HepG2 (cell line): Measurements from ENCODE around the gene CDK3. TPM values are rescaled to one million over a fixed set of nuclear protein-coding genes. Genes with fewer than 3 reads are reported as not detected.

Experiments used
- AGO1 ChIP-seq: fragments of 200-400 bp; formaldehyde crosslinking; IDR thresholded peaks from 2 replicates; pipeline ENCODE4 v1.6.1; 2017; ENCODE audit warnings: mild to moderate bottlenecking, low read depth, low read length, moderate library complexity; ENCODE audit not compliant: poor library complexity, severe bottlenecking
- DNMT3B ChIP-seq: conservative IDR thresholded peaks from 2 replicates; pipeline ENCODE4 v1.6.1; 2016; ENCODE audit warnings: missing biosample characterization, control low read depth
- HMG20B ChIP-seq: conservative IDR thresholded peaks from 2 replicates; pipeline ENCODE4 v1.6.1; 2016; ENCODE audit warnings: missing genetic modification reagents, missing compliant biosample characterization
- KAT2B ChIP-seq: fragments of 150-350 bp; IDR thresholded peaks from 2 replicates; pipeline ENCODE4 v1.6.1; 2014; ENCODE audit warnings: low read depth, low read length, borderline replicate concordance
- MED8 ChIP-seq: sonication (generic); formaldehyde crosslinking; IDR thresholded peaks from 2 replicates; pipeline ENCODE4 v1.8.1; 2023; ENCODE audit warnings: mild to moderate bottlenecking, missing genetic modification reagents; ENCODE audit not compliant: insufficient replicate concordance
- NKX3-1 ChIP-seq: sonication (generic); formaldehyde crosslinking; IDR thresholded peaks from 2 replicates; pipeline ENCODE4 v1.5.0; 2020; ENCODE audit warnings: missing genetic modification reagents
- SOX13 ChIP-seq, 3 experiments: fragments of 450-650 bp in 1 of 3; sonication (generic) in 1 of 3; formaldehyde crosslinking in 1 of 3; IDR thresholded peaks in 2 of 3; conservative IDR thresholded peaks in 1 of 3; 2 replicates each; pipeline versions ENCODE4 v1.5.0 to v1.6.1; 2016 to 2020; ENCODE audit warnings: antibody characterized with exemption in 1 of 3, mild to moderate bottlenecking in 1 of 3, missing compliant biosample characterization in 1 of 3, missing genetic modification reagents in 1 of 3, moderate library complexity in 1 of 3
- SP4 ChIP-seq: sonication (generic); formaldehyde crosslinking; IDR thresholded peaks from 2 replicates; pipeline ENCODE4 v1.8.1; 2023; ENCODE audit warnings: mild to moderate bottlenecking, missing genetic modification reagents
- YEATS4 ChIP-seq: sonication (generic); formaldehyde crosslinking; IDR thresholded peaks from 2 replicates; pipeline ENCODE4 v1.4.0; 2020; ENCODE audit warnings: missing genetic modification reagents, borderline replicate concordance
- ZNF20 ChIP-seq: sonication (generic); formaldehyde crosslinking; IDR thresholded peaks from 2 replicates; pipeline ENCODE4 v1.4.0; 2020; ENCODE audit warnings: mild to moderate bottlenecking, moderate library complexity, missing genetic modification reagents
- ZNF225 ChIP-seq: sonication (generic); formaldehyde crosslinking; IDR thresholded peaks from 2 replicates; pipeline ENCODE4 v1.4.0; 2020; ENCODE audit warnings: mild to moderate bottlenecking, missing genetic modification reagents
- ZNF234 ChIP-seq: sonication (generic); formaldehyde crosslinking; conservative IDR thresholded peaks from 2 replicates; pipeline ENCODE4 v1.5.1; 2020; ENCODE audit warnings: mild to moderate bottlenecking, missing genetic modification reagents
- ZNF263 ChIP-seq: sonication (generic); formaldehyde crosslinking; IDR thresholded peaks from 2 replicates; pipeline ENCODE4 v1.4.0; 2020; ENCODE audit warnings: missing genetic modification reagents
- ZNF34 ChIP-seq: sonication (generic); formaldehyde crosslinking; IDR thresholded peaks from 2 replicates; pipeline ENCODE4 v1.4.0; 2020; ENCODE audit warnings: mild to moderate bottlenecking, missing genetic modification reagents, borderline replicate concordance
- ZNF589 ChIP-seq: sonication (generic); formaldehyde crosslinking; conservative IDR thresholded peaks from 2 replicates; pipeline ENCODE4 v1.8.0; 2022; ENCODE audit warnings: mild to moderate bottlenecking, moderate library complexity, missing genetic modification reagents
- polyA plus RNA-seq, 8 experiments: library from polyadenylated mRNA; depleted of rRNA in 3 of 8; stranded (reverse) in 7 of 8; unstranded in 1 of 8; fragments of >200 nt; fragmentation: Illumina TruSeq in 4 of 8; extraction: Trizol in 4 of 8; gene quantifications; 2 replicates each; pipeline versions ENCODE4 v1.2.1 to v1.2.3, GENCODE V29; 2011 to 2016; ENCODE audit warnings: low read depth in 4 of 8, missing spikeins in 1 of 8, mixed read lengths in 1 of 8; ENCODE audit not compliant: insufficient read depth in 1 of 8
- total RNA-seq, 5 experiments: library from RNA; depleted of rRNA; stranded (reverse); fragments of >200 nt; fragmentation: Illumina TruSeq; extraction: Trizol; gene quantifications; 2 replicates each; pipeline ENCODE4 v1.2.3, GENCODE V29; 2016; ENCODE audit warnings: low read depth in 1 of 5
- TF ChIP-seq, protein P1 (sequence below): sonication (generic); formaldehyde crosslinking; IDR thresholded peaks from 2 replicates; pipeline ENCODE4 v1.4.0; 2020; ENCODE audit warnings: mild to moderate bottlenecking, low read depth, missing genetic modification reagents
- TF ChIP-seq, protein P2 (sequence below): sonication (generic); formaldehyde crosslinking; conservative IDR thresholded peaks from 2 replicates; pipeline ENCODE4 v1.4.0; 2020; ENCODE audit warnings: missing genetic modification reagents
- TF ChIP-seq, protein P3 (sequence below): sonication (generic); formaldehyde crosslinking; IDR thresholded peaks from 2 replicates; pipeline ENCODE4 v1.8.1; 2023; ENCODE audit warnings: mild to moderate bottlenecking, missing genetic modification reagents, borderline replicate concordance
- TF ChIP-seq, protein P4 (sequence below): sonication (generic); formaldehyde crosslinking; IDR thresholded peaks from 2 replicates; pipeline ENCODE4 v1.5.0; 2020; ENCODE audit warnings: mild to moderate bottlenecking, missing genetic modification reagents
- TF ChIP-seq, protein P5 (sequence below): IDR thresholded peaks from 2 replicates; pipeline ENCODE4 v1.6.1; 2016; ENCODE audit warnings: low read depth, control low read depth

The CDK3 gene
- total and polyA plus RNA-seq, 2 of the 13 experiments (the other 11 are each of a cell fraction or from before 2014, with no cell fraction given) = 5.8 to 11.4 TPM

DNA sequence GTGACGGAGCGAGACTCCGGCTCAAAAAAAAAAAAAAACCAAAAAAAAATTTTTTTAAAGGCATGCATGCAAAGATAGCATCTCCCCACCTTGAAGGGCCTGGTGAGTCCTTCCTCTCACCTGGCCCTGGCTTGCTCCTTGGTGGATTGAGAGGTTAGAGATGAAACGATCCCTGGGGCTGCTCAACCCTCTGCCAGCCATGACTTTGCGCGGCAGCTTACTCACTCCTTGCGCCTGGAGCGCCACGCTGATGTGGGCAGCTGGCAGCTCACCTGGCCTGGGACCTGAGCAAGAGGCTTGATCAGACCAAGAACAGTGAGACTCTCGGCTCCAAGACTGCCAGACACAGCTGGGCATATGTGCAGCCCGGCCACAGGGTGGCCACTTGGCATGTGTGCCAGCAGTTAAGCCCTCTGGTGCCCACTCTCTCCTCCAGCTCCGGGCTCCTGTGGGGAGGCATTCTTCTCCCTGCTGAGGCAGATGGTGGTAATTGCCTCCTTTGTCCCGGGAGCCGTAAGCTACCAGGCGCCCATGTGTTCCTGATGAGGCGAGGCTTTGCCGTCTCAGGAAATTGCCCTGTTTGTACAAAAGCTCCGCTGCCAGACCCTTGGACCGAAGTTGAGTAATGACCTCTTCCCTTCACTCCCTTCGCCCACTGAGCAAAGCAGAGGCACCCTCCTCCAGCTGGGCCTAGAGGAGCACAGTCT lies 31.6 kb downstream of the CDK3 start (continued):
- peak; percentile 75; the same call in 1 of the 2 replicates for TF ChIP-seq NKX3-1 (CRISPR knock-in tag)
- TF ChIP-seq, protein P1, sequence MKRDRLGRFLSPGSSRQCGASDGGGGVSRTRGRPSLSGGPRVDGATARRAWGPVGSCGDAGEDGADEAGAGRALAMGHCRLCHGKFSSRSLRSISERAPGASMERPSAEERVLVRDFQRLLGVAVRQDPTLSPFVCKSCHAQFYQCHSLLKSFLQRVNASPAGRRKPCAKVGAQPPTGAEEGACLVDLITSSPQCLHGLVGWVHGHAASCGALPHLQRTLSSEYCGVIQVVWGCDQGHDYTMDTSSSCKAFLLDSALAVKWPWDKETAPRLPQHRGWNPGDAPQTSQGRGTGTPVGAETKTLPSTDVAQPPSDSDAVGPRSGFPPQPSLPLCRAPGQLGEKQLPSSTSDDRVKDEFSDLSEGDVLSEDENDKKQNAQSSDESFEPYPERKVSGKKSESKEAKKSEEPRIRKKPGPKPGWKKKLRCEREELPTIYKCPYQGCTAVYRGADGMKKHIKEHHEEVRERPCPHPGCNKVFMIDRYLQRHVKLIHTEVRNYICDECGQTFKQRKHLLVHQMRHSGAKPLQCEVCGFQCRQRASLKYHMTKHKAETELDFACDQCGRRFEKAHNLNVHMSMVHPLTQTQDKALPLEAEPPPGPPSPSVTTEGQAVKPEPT = peak; percentile 58; the same call in 1 of the 2 replicates
- no peak for TF ChIP-seq ZNF234 (CRISPR knock-in tag)
- peak; percentile 58; the same call in 1 of the 2 replicates for TF ChIP-seq SP4 (CRISPR knock-in tag)
- no peak for TF ChIP-seq DNMT3B
- no peak for TF ChIP-seq ZNF20 (CRISPR knock-in tag)
- no peak for TF ChIP-seq ZNF34 (CRISPR knock-in tag)
- no peak for TF ChIP-seq KAT2B
- TF ChIP-seq, protein P2, sequence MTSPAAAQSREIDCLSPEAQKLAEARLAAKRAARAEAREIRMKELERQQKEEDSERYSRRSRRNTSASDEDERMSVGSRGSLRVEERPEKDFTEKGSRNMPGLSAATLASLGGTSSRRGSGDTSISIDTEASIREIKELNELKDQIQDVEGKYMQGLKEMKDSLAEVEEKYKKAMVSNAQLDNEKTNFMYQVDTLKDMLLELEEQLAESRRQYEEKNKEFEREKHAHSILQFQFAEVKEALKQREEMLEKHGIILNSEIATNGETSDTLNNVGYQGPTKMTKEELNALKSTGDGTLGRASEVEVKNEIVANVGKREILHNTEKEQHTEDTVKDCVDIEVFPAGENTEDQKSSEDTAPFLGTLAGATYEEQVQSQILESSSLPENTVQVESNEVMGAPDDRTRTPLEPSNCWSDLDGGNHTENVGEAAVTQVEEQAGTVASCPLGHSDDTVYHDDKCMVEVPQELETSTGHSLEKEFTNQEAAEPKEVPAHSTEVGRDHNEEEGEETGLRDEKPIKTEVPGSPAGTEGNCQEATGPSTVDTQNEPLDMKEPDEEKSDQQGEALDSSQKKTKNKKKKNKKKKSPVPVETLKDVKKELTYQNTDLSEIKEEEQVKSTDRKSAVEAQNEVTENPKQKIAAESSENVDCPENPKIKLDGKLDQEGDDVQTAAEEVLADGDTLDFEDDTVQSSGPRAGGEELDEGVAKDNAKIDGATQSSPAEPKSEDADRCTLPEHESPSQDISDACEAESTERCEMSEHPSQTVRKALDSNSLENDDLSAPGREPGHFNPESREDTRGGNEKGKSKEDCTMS = no peak
- no peak for TF ChIP-seq SOX13 (IDR thresholded peaks at IDR 0.05)
- no peak for TF ChIP-seq SOX13 (CRISPR knock-in tag; conservative IDR thresholded peaks at IDR 0.05 in 1 of 2, IDR thresholded peaks at IDR 0.05 in 1 of 2)
- no peak for TF ChIP-seq MED8 (CRISPR knock-in tag)
- TF ChIP-seq ZNF589 (CRISPR knock-in tag) = no peak
- TF ChIP-seq AGO1 = no peak
- TF ChIP-seq, protein P3, sequence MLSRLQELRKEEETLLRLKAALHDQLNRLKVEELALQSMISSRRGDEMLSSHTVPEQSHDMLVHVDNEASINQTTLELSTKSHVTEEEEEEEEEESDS (CRISPR knock-in tag) = no peak
- no peak for TF ChIP-seq ZNF225 (CRISPR knock-in tag)
- TF ChIP-seq, protein P4, sequence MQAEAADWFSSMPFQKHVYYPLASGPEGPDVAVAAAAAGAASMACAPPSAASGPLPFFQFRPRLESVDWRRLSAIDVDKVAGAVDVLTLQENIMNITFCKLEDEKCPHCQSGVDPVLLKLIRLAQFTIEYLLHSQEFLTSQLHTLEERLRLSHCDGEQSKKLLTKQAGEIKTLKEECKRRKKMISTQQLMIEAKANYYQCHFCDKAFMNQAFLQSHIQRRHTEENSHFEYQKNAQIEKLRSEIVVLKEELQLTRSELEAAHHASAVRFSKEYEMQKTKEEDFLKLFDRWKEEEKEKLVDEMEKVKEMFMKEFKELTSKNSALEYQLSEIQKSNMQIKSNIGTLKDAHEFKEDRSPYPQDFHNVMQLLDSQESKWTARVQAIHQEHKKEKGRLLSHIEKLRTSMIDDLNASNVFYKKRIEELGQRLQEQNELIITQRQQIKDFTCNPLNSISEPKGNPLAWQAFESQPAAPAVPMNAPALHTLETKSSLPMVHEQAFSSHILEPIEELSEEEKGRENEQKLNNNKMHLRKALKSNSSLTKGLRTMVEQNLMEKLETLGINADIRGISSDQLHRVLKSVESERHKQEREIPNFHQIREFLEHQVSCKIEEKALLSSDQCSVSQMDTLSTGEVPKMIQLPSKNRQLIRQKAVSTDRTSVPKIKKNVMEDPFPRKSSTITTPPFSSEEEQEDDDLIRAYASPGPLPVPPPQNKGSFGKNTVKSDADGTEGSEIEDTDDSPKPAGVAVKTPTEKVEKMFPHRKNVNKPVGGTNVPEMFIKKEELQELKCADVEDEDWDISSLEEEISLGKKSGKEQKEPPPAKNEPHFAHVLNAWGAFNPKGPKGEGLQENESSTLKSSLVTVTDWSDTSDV = no peak
- TF ChIP-seq HMG20B (CRISPR knock-in tag) = no peak
- TF ChIP-seq, protein P5, sequence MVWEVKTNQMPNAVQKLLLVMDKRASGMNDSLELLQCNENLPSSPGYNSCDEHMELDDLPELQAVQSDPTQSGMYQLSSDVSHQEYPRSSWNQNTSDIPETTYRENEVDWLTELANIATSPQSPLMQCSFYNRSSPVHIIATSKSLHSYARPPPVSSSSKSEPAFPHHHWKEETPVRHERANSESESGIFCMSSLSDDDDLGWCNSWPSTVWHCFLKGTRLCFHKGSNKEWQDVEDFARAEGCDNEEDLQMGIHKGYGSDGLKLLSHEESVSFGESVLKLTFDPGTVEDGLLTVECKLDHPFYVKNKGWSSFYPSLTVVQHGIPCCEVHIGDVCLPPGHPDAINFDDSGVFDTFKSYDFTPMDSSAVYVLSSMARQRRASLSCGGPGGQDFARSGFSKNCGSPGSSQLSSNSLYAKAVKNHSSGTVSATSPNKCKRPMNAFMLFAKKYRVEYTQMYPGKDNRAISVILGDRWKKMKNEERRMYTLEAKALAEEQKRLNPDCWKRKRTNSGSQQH = no peak
- peak; percentile 48; the same call in 1 of the 2 replicates for TF ChIP-seq YEATS4 (CRISPR knock-in tag)
- TF ChIP-seq ZNF263 (CRISPR knock-in tag) = peak; percentile 95
